GM18502 (cell line): ENCODE measurements around the gene MPDZ.

Experiments used
- ATAC-seq: cut with Tn5 transposase; IDR thresholded peaks from one replicate; pipeline ENCODE4 v1.9.1; 2021; ENCODE audit warnings: mild to moderate bottlenecking; ENCODE audit not compliant: unreplicated experiment, poor library complexity

MPDZ gene

GRCh38 chr9:13205824-13206223, 73.7 kb downstream of the MPDZ start:
- ATAC-seq: no peak

GRCh38 chr9:13190040-13190439, 89.5 kb downstream of the MPDZ start:
- ATAC-seq: no peak

- no peak for ATAC-seq
Observed at GRCh38 chr9:13189362-13189761, 90.1 kb downstream of the MPDZ start.

- ATAC-seq: no peak
Observed at GRCh38 chr9:13186774-13187173, 92.7 kb downstream of the MPDZ start.

GRCh38 chr9:13186091-13186490, 93.4 kb downstream of the MPDZ start:
- ATAC-seq: no peak

- no peak for ATAC-seq
Observed at GRCh38 chr9:13181652-13182051, 97.8 kb downstream of the MPDZ start.

GRCh38 chr9:13179257-13179656, 100.2 kb downstream of the MPDZ start:
- ATAC-seq: no peak

- ATAC-seq: no peak
Observed at GRCh38 chr9:13175732-13176131, 103.8 kb downstream of the MPDZ start.

- ATAC-seq: no peak
Observed at GRCh38 chr9:13174906-13175639, 104.4 kb downstream of the MPDZ start.

GRCh38 chr9:13173553-13173952, 105.9 kb downstream of the MPDZ start:
- no peak for ATAC-seq

- no peak for ATAC-seq
Observed at GRCh38 chr9:13171261-13171660, 108.2 kb downstream of the MPDZ start.

- ATAC-seq: no peak
Observed at GRCh38 chr9:13166996-13167395, 112.5 kb downstream of the MPDZ start.

- ATAC-seq: no peak
Observed at GRCh38 chr9:13165956-13166355, 113.5 kb downstream of the MPDZ start.

- no peak for ATAC-seq
Observed at GRCh38 chr9:13165236-13165945, 114.1 kb downstream of the MPDZ start.

GRCh38 chr9:13163946-13164345, 115.5 kb downstream of the MPDZ start:
- ATAC-seq: no peak

GRCh38 chr9:13163287-13163686, 116.2 kb downstream of the MPDZ start:
- no peak for ATAC-seq

- ATAC-seq: no peak
Observed at GRCh38 chr9:13160051-13160450, 119.4 kb downstream of the MPDZ start.

- no peak for ATAC-seq
Observed at GRCh38 chr9:13158986-13159385, 120.5 kb downstream of the MPDZ start.

- no peak for ATAC-seq
Observed at GRCh38 chr9:13151489-13151888, 128.0 kb downstream of the MPDZ start.

- no peak for ATAC-seq
Observed at GRCh38 chr9:13149454-13149853, 130.0 kb downstream of the MPDZ start.

GRCh38 chr9:13146840-13147239, 132.7 kb downstream of the MPDZ start:
- ATAC-seq: no peak

- ATAC-seq: no peak
Observed at GRCh38 chr9:13145340-13145739, 134.2 kb downstream of the MPDZ start.
